22Rv1 (cell line): Measurements from ENCODE around the gene GHRL.
"Not testable (repeated sequence)": the region's sequence is repeated elsewhere in the genome, so short reads cannot be mapped to it uniquely, and the experiment has no call there.

Source experiments
- H3K27ac ChIP-seq: fragments of 450-650 bp; 2 replicates; pipeline ENCODE4 v1.5.1; 2017
- ZFX ChIP-seq: fragments of 450-650 bp; IDR thresholded peaks from 2 replicates; pipeline ENCODE4 v1.6.1; 2017; ENCODE audit warnings: antibody characterized with exemption, borderline replicate concordance
- TF ChIP-seq, protein P1 (sequence below): fragments of 450-650 bp; IDR thresholded peaks from 2 replicates; pipeline ENCODE4 v1.5.1; 2017; ENCODE audit warnings: mild to moderate bottlenecking

Gene GHRL

DNA sequence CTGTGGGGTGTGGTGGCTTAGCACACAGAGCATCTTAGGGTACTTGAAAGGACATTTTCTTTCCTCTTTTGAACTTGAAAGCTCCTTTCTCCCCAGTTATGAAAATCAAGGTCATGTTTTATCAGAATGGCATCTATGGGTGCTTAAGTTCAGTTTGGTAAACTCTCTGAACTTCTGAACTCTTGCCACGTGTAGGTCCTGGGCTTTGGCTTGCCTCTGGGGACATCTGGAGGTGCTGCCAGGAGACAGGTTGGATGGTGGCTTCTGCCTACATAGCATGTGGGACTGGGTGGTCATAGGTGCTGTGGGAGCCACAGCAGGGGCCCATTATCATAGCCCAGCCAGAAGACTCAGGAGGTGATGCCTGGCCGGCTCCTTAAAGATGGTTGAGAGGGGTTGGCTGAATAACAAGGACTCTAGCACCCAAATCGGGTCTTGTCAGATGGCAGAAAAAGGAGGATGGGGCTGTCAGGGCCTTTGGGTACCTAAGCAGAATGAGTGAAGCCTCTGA, 15.6 kb downstream of the GHRL start:
- H3K27ac ChIP-seq: no peak overlapping the region
- no peak for TF ChIP-seq ZFX
- TF ChIP-seq, protein P1, sequence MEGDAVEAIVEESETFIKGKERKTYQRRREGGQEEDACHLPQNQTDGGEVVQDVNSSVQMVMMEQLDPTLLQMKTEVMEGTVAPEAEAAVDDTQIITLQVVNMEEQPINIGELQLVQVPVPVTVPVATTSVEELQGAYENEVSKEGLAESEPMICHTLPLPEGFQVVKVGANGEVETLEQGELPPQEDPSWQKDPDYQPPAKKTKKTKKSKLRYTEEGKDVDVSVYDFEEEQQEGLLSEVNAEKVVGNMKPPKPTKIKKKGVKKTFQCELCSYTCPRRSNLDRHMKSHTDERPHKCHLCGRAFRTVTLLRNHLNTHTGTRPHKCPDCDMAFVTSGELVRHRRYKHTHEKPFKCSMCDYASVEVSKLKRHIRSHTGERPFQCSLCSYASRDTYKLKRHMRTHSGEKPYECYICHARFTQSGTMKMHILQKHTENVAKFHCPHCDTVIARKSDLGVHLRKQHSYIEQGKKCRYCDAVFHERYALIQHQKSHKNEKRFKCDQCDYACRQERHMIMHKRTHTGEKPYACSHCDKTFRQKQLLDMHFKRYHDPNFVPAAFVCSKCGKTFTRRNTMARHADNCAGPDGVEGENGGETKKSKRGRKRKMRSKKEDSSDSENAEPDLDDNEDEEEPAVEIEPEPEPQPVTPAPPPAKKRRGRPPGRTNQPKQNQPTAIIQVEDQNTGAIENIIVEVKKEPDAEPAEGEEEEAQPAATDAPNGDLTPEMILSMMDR: no peak

DNA sequence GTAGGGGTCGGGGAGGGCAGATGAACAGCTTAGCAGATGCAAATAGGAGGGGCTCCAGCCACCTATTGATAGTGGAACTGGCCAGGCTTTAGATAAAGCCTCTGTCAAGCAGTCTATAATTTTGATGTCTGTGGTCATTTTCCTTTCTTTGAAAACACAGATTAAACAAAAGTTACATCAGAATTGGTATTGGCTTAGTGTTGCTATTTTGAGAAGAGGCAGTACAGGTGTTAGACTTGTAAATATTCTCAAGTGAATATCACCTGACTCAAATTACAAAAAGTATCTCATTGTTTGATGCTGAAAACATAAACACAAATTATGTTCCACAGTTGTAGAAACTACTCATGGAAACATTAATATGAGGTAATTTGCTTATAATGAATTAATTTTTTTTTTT, 18.1 kb downstream of the GHRL start:
- H3K27ac ChIP-seq: no peak overlapping the region
- TF ChIP-seq ZFX: no peak
- TF ChIP-seq, protein P1: no peak

DNA sequence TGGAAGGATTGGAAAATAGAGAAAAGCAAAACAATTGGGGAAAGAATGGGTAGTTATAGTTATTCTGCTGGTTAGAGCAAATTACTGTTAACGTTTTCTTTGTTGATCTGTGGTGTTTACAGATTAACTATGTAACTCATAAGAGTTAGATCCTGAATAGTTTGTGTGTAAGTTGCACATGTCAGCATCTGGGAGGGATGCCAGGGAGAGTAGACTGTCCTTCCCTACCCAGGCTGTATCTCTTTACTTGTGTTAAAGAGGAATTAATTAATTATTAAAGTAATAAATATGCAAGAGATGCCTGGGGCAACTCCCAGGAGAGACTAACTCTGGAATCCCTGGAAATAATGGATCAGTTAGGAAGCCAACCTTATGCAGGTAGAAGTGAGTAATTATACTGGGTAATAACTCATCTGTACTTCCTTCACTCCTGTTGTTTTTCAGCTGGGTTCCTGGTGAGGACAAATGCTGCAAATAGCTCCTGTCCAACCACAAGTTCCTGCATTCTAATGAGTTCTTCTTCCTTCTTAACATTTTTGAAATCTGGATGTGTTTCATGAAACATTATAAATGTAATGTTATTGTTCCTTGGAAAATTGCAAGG, 18.9 kb downstream of the GHRL start:
- no peak overlapping the region for H3K27ac ChIP-seq
- TF ChIP-seq, protein P1: no peak

DNA sequence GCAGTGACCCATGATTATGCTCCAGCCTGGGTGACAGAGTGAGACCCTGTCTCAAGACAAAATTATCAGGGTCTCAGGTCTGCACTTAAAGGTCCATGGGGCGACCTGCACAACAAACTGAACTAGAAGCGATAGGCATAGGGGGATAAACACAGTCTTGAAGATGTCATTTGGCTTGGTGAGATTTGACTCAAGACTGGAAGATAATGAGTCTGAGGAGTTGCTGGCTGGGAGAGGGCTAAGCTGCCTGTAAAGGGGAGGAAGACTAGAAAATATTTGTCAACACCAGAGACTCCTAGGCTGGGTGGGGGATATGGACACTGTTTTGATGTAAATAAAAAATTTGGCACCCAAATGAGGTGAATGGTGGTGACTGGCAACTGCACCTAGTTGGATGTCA, 19.8 kb downstream of the GHRL start:
- TF ChIP-seq, protein P1: no peak
- TF ChIP-seq ZFX: no peak
- no peak overlapping the region for H3K27ac ChIP-seq

DNA sequence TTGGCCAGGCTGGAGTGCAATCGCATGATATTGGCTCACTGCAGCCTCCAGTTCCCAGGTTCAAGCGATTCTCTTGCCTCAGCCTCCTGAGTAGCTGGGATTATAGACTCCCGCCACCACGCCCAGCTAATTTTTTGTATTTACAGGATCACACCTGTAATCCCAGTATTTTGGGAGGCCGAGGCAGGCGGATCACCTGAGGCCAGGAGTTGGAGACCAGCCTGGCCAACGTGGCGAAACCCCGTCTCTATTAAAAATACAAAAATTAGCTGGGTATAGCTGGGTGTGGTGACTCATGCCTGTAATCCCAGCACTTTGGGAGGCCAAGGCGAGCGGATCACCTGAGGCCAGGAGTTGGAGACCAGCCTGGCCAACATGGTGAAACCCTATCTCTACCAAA, 20.3 kb downstream of the GHRL start:
- H3K27ac ChIP-seq: not testable (repeated sequence)

DNA sequence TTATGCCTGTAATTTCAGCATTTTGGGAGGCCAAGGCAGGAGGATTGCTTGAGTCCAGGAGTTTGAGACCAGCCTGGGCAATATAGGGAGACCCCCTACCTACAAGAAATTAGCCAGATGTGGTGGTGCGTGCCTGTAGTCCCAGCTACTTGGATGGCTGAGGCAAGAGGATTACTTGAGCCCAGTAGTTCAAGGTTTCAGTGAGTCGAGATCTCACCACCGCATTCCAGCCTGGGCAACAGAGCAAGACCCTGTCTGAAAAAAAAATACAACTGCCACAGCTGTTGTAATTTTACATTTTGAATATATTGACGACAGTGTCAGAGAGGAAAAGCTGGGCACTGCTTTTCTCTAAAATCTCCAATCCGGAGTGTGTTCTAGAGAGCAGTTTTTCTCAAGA, 23.3 kb downstream of the GHRL start:
- TF ChIP-seq ZFX: no peak
- TF ChIP-seq, protein P1: no peak
- H3K27ac ChIP-seq: no peak overlapping the region

DNA sequence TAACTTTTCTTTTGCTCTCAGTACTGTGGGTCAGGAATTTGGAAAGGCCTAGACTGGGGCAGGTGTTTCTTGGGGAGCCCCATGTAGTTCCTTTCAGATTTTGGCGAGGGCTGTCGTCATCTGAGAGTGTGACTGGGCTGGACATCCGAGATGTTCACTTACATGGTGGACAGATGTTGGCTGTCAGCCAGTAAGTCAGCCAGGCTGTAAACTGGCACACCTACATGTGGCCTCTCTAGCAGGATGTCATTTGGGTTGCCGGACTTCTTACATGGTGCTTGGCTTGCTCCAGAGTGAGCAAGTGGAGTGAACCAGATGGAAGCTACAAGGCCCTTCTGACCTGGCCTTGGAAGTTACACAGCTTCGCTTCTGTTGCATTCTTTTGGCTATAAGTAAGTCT, 23.8 kb downstream of the GHRL start:
- TF ChIP-seq ZFX: no peak
- TF ChIP-seq, protein P1: no peak
- H3K27ac ChIP-seq: no peak overlapping the region

DNA sequence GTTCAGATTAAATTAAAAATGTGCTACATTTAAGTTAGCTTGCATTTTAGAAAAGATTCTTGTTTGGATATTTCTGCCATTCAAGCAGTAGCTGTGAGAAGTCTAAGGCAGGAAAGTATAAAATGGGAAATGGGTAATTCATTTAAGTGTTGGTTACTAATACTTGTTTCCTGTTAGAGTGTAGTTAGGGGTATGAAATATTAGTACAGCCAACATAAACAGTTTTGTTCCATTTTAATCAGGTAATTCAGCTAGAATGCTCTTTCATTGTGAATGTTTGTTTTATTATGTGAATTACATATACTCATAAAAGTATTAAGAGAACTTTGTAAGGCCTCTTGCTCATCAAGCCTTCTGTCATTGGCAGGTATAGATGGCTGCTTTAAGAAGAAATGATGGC, 24.6 kb downstream of the GHRL start:
- no peak for TF ChIP-seq ZFX
- TF ChIP-seq, protein P1: no peak
- H3K27ac ChIP-seq: no peak overlapping the region

DNA sequence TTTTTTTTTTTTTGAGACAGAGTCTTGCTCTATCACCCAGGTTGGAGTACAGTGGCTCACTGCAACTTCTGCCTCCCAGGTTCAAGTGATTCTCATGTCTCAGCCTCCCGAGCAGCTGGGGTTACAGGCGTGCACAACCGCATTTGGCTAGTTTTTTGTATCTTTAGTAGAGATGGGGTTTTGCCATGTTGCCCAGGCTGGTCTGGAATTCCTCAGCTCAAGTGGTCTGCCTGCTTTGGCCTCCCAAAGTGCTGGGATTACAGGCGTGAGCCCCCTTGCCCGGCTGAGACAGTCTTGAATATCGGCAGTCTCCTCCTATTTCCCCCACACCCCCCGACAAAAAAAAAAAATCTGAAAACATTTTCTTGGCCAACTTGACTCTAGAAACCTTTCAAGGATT, 25.8 kb downstream of the GHRL start:
- not testable (repeated sequence) for H3K27ac ChIP-seq
